NCI-H510A treated with DMSO at 0.1 percent for 48 hours (cell line): ENCODE results near the gene TGM2.

Source experiments
- DNase-seq: peaks from one replicate; lab custom pipeline; 2025; lab: John Stamatoyannopoulos, UW

The TGM2 gene

GRCh38 chr20:38199501-38200390 is 34.7 kb upstream of the TGM2 start:
- DNase-seq: no peak

- no peak for DNase-seq
Measured at GRCh38 chr20:38198238-38198861, 33.3 kb upstream of the TGM2 start.

- DNase-seq: no peak
Measured at GRCh38 chr20:38197619-38198018, 32.5 kb upstream of the TGM2 start.

GRCh38 chr20:38197217-38197616 is 32.1 kb upstream of the TGM2 start:
- DNase-seq: no peak

- DNase-seq: no peak
Measured at GRCh38 chr20:38196592-38196991, 31.5 kb upstream of the TGM2 start.

- no peak for DNase-seq
Measured at GRCh38 chr20:38196076-38196475, 31.0 kb upstream of the TGM2 start.

- DNase-seq: no peak
Measured at GRCh38 chr20:38195521-38195920, 30.5 kb upstream of the TGM2 start.

- peak; percentile 13 for DNase-seq
Measured at GRCh38 chr20:38194971-38195504, 30.0 kb upstream of the TGM2 start.

- no peak for DNase-seq
Measured at GRCh38 chr20:38193586-38194105, 28.6 kb upstream of the TGM2 start.

GRCh38 chr20:38192323-38192885 is 27.3 kb upstream of the TGM2 start:
- no peak for DNase-seq

- DNase-seq: no peak
Measured at GRCh38 chr20:38191654-38192053, 26.6 kb upstream of the TGM2 start.

- no peak for DNase-seq
Measured at GRCh38 chr20:38190936-38191371, 25.9 kb upstream of the TGM2 start.

GRCh38 chr20:38190166-38190565 is 25.1 kb upstream of the TGM2 start:
- no peak for DNase-seq

GRCh38 chr20:38187517-38187916 is 22.4 kb upstream of the TGM2 start:
- DNase-seq: no peak

- DNase-seq: no peak
Measured at GRCh38 chr20:38186788-38187221, 21.7 kb upstream of the TGM2 start.

GRCh38 chr20:38184101-38184500 is 19.0 kb upstream of the TGM2 start:
- no peak for DNase-seq

GRCh38 chr20:38181971-38182370 is 16.9 kb upstream of the TGM2 start:
- DNase-seq: no peak

GRCh38 chr20:38181207-38181801 is 16.2 kb upstream of the TGM2 start:
- DNase-seq: peak; percentile 31

GRCh38 chr20:38180781-38181180 is 15.7 kb upstream of the TGM2 start:
- DNase-seq: no peak

- no peak for DNase-seq
Measured at GRCh38 chr20:38179846-38180245, 14.8 kb upstream of the TGM2 start.

- no peak for DNase-seq
Measured at GRCh38 chr20:38178581-38178980, 13.5 kb upstream of the TGM2 start.

- no peak for DNase-seq
Measured at GRCh38 chr20:38178065-38178491, 13.0 kb upstream of the TGM2 start.
